H1 (cell line): ENCODE results near the gene KCNT1. TPM values are rescaled to one million over a fixed set of nuclear protein-coding genes. Genes with fewer than 3 reads are reported as not detected.

Experiments used
- BCL11A ChIP-seq, 2 experiments: IDR thresholded peaks; one replicate each; pipeline ENCODE4 v1.6.1; 2011; ENCODE audit warnings: low read depth in 2 of 2, low read length in 2 of 2, mild to moderate bottlenecking in 2 of 2
- EGR1 ChIP-seq: IDR thresholded peaks from 2 replicates; pipeline ENCODE4 v1.6.1; 2011; ENCODE audit warnings: low read depth, low read length, borderline replicate concordance
- GTF2F1 ChIP-seq: IDR thresholded peaks from 2 replicates; pipeline ENCODE4 v1.6.1; 2012; ENCODE audit warnings: low read depth, low read length, improper control_type of control experiment, borderline replicate concordance
- RBBP5 ChIP-seq: IDR thresholded peaks from 2 replicates; pipeline ENCODE4 v1.7.1; 2012; ENCODE audit warnings: low read depth, mild to moderate bottlenecking, inconsistent platforms, low read length, moderate library complexity, borderline replicate concordance
- SP1 ChIP-seq: IDR thresholded peaks from 2 replicates; pipeline ENCODE4 v1.6.1; 2011; ENCODE audit warnings: low read depth, low read length
- YY1 ChIP-seq: IDR thresholded peaks from 2 replicates; pipeline ENCODE4 v1.6.1; 2011; ENCODE audit warnings: low read depth, mild to moderate bottlenecking, low read length
- polyA plus RNA-seq, 7 experiments: library from polyadenylated mRNA; depleted of rRNA in 3 of 7; stranded (reverse) in 5 of 7; unstranded in 2 of 7; fragments of >200 nt in 5 of 7; fragments of 200-250 nt in 2 of 7; gene quantifications; 1 replicate in 5 of 7; 2 replicates in 1 of 7; 4 replicates in 1 of 7; pipeline versions ENCODE4 v1.2.1 to v1.2.3, GENCODE V29; 2011 to 2013; ENCODE audit warnings: missing spikeins in 2 of 7, mixed read lengths in 2 of 7
- total RNA-seq: library from RNA; stranded (reverse); fragmentation: NEBNext Ultra II Directional; extraction: Animal tissue kit (Norgen Biotek cat#: 25700); gene quantifications from 2 replicates; pipeline ENCODE4 v1.2.1, GENCODE V29; 2021

Gene KCNT1
- total and polyA plus RNA-seq, 2 of the 8 experiments (the other 6 are each of a cell fraction or from before 2014, with no cell fraction given), result 0.13 to 0.20 TPM

DNA sequence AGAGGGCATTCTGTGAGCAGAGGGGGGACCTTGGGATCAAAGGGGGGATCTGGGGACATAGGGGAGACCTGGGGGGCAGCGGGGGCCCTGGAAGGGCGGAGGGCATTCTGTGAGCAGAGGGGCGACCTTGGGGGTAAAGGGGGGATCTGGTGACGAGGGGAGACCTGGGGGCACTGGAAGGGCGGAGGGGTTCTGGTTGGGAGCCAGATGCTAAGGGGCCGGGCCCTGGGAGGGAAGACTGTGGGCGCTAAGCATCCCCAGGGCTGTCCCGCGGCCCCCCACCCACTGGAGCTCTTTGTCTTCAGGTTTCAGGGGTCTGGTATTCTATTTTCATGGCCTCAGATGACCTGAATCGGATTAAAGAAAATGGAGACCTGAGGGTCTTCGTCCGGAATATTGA lies 38.1 kb upstream of the KCNT1 start (continued):
- TF ChIP-seq EGR1 (no peak), RBBP5 (no peak), SP1 (no peak), YY1 (no peak), BCL11A (IDR thresholded peaks at IDR 0.05; ENCODE audit: low read depth in 2 of 2, low read length in 2 of 2) (no peak), GTF2F1 (no peak)
